Liver (tissue), 9 donors: Measurements from ENCODE around the gene CPSF3. TPM values are rescaled to one million over a fixed set of nuclear protein-coding genes. Genes with fewer than 3 reads are reported as not detected.

ENCODE experiments used
- DNase-seq: peaks from one replicate; pipeline ENCODE4 v3.0.0-alpha.2; 2017; ENCODE audit warnings: low spot score
- H3K27ac ChIP-seq, 2 donors: one replicate each; pipeline ENCODE4 v1.7.0; 2013; ENCODE audit warnings: inconsistent platforms in 2 of 2, low read length in 2 of 2, control low read depth in 1 of 2, low read depth in 1 of 2, mild to moderate bottlenecking in 1 of 2
- H3K27me3 ChIP-seq, 4 donors: one replicate each; pipeline versions ENCODE4 v1.6.1 to v1.7.0; 2013; ENCODE audit warnings: low read length in 3 of 4, inconsistent platforms in 1 of 4, mild to moderate bottlenecking in 1 of 4, moderate library complexity in 1 of 4; ENCODE audit not compliant: control insufficient read depth in 4 of 4, insufficient read depth in 4 of 4
- H3K36me3 ChIP-seq, 4 donors: one replicate each; pipeline versions ENCODE4 v1.6.1 to v1.7.0; 2013; ENCODE audit warnings: low read length in 3 of 4, mild to moderate bottlenecking in 3 of 4, low read depth in 1 of 4, moderate library complexity in 1 of 4; ENCODE audit not compliant: control insufficient read depth in 4 of 4, insufficient read depth in 3 of 4
- H3K4me1 ChIP-seq, 4 donors: one replicate each; pipeline versions ENCODE4 v1.6.1 to v1.7.0; 2013; ENCODE audit warnings: low read length in 3 of 4, mild to moderate bottlenecking in 3 of 4, moderate library complexity in 1 of 4; ENCODE audit not compliant: control insufficient read depth in 4 of 4, insufficient read depth in 4 of 4
- H3K4me3 ChIP-seq, 3 donors: one replicate each; pipeline versions ENCODE4 v1.6.1 to v1.7.0; 2013; ENCODE audit warnings: low read length in 3 of 3, control low read depth in 1 of 3, low read depth in 1 of 3, mild to moderate bottlenecking in 1 of 3
- H3K9ac ChIP-seq, 2 donors: one replicate each; pipeline ENCODE4 v1.7.0; 2013; ENCODE audit warnings: low read length in 2 of 2, mild to moderate bottlenecking in 2 of 2, moderate library complexity in 2 of 2, control low read depth in 1 of 2, low read depth in 1 of 2
- H3K9me3 ChIP-seq, 4 donors: one replicate each; pipeline versions ENCODE4 v1.6.1 to v1.7.0; 2013; ENCODE audit warnings: low read length in 3 of 4; ENCODE audit not compliant: control insufficient read depth in 4 of 4
- ATF3 ChIP-seq: IDR thresholded peaks from 2 replicates; pipeline ENCODE4 v1.6.1; 2016; ENCODE audit warnings: antibody characterized with exemption
- CTCF ChIP-seq: fragments of 150-350 bp; IDR thresholded peaks from 2 replicates; pipeline ENCODE4 v1.5.1; 2017; ENCODE audit warnings: improper control_type of control experiment, low read depth, low read length; ENCODE audit not compliant: missing input control
- EGR1 ChIP-seq, 2 donors: IDR thresholded peaks; 2 replicates each; pipeline ENCODE4 v1.6.1; 2016 to 2018; ENCODE audit warnings: antibody characterized with exemption in 2 of 2, low read depth in 2 of 2
- FOXA1 ChIP-seq: IDR thresholded peaks from 2 replicates; pipeline ENCODE4 v1.6.1; 2016; ENCODE audit warnings: antibody characterized with exemption
- FOXA2 ChIP-seq: IDR thresholded peaks from 2 replicates; pipeline ENCODE4 v1.6.1; 2016; ENCODE audit warnings: antibody characterized with exemption
- HNF4A ChIP-seq, 2 donors: conservative IDR thresholded peaks; 2 replicates each; pipeline ENCODE4 v1.6.1; 2016; ENCODE audit warnings: antibody characterized with exemption in 2 of 2, mild to moderate bottlenecking in 2 of 2
- HNF4G ChIP-seq: IDR thresholded peaks from 2 replicates; pipeline ENCODE4 v1.6.1; 2016; ENCODE audit warnings: antibody characterized with exemption
- JUND ChIP-seq, 2 donors: IDR thresholded peaks; 2 replicates each; pipeline ENCODE4 v1.6.1; 2016; ENCODE audit warnings: antibody characterized with exemption in 2 of 2
- MAX ChIP-seq: IDR thresholded peaks from 2 replicates; pipeline ENCODE4 v1.6.1; 2016; ENCODE audit warnings: antibody characterized with exemption
- NR2F2 ChIP-seq: IDR thresholded peaks from 2 replicates; pipeline ENCODE4 v1.6.1; 2016; ENCODE audit warnings: antibody characterized with exemption
- RAD21 ChIP-seq, 2 donors: IDR thresholded peaks; 2 replicates each; pipeline ENCODE4 v1.6.1; 2016; ENCODE audit warnings: antibody characterized with exemption in 2 of 2, mild to moderate bottlenecking in 2 of 2
- REST ChIP-seq: IDR thresholded peaks from 2 replicates; pipeline ENCODE4 v1.6.1; 2016; ENCODE audit warnings: antibody characterized with exemption, mild to moderate bottlenecking
- RXRA ChIP-seq, 2 donors: IDR thresholded peaks; 2 replicates each; pipeline ENCODE4 v1.6.1; 2017 to 2018; ENCODE audit warnings: antibody characterized with exemption in 2 of 2, mild to moderate bottlenecking in 1 of 2
- SP1 ChIP-seq: IDR thresholded peaks from 2 replicates; pipeline ENCODE4 v1.6.1; 2018; ENCODE audit warnings: antibody characterized with exemption, mild to moderate bottlenecking
- TAF1 ChIP-seq: conservative IDR thresholded peaks from 2 replicates; pipeline ENCODE4 v1.6.1; 2016; ENCODE audit warnings: antibody characterized with exemption, mild to moderate bottlenecking
- YY1 ChIP-seq: IDR thresholded peaks from 2 replicates; pipeline ENCODE4 v1.6.1; 2016; ENCODE audit warnings: antibody characterized with exemption, mild to moderate bottlenecking
- ZBTB33 ChIP-seq: IDR thresholded peaks from 2 replicates; pipeline ENCODE4 v1.6.1; 2016; ENCODE audit warnings: antibody characterized with exemption
- WGBS: extraction: QIAGEN DNeasy Blood & Tissue Kit; methylation state at CpG from one replicate; pipeline ENCODE4 v1.1.7; 2013; 5-methylcytosine and 5-hydroxymethylcytosine counted together
- polyA plus RNA-seq, 2 donors: library from polyadenylated mRNA; stranded (reverse) in 1 of 2; unstranded in 1 of 2; fragments of 200-250 nt in 1 of 2; fragments of >200 nt in 1 of 2; fragmentation: Nextera tagmentation in 1 of 2; extraction: Ambion mirVana in 1 of 2; gene quantifications; one replicate each; pipeline versions ENCODE4 v1.2.1 to v1.2.3, GENCODE V29; 2013 to 2015
- total RNA-seq, 2 donors: library from RNA; depleted of rRNA; stranded (reverse); fragments of >200 nt; gene quantifications; one replicate each; pipeline ENCODE4 v1.2.3, GENCODE V29; 2014
- donor health status: healthy.
- donor health status: healthy.
- donor health status: healthy.
- donor health status: healthy.
- donor health status: healthy.

Gene CPSF3
- total and polyA plus RNA-seq, 4 donors = 8.7 to 32.2 (median 16.9) TPM

GRCh38 chr2:9375857-9376428, 47.5 kb upstream of the CPSF3 start:
- no peak for DNase-seq
- TF ChIP-seq ZBTB33 (no peak), REST (no peak), ATF3 (no peak), TAF1 (no peak), YY1 (no peak)
- Histone ChIP-seq H3K27me3 (no peaks in the 10 kb centered on the region), H3K9me3 (no peaks in the 10 kb centered on the region), H3K27ac (no peak overlapping the region), H3K4me3 (no peak overlapping the region), H3K9ac (no peak overlapping the region), H3K4me1 (no peaks in the 10 kb centered on the region), H3K36me3 (no peaks in the 10 kb centered on the region)
- 91% methylated on average over 4 of the region's 4 CpGs for WGBS

GRCh38 chr2:9377461-9378097, 45.9 kb upstream of the CPSF3 start:
- no peak for DNase-seq
- Histone ChIP-seq H3K9me3 (no peaks in the 10 kb centered on the region), H3K4me3 (no peak overlapping the region), H3K27ac (no peak overlapping the region), H3K36me3 (no peaks in the 10 kb centered on the region), H3K4me1 (no peaks in the 10 kb centered on the region), H3K27me3 (no peaks in the 10 kb centered on the region), H3K9ac (no peak overlapping the region)
- TF ChIP-seq REST (no peak), SP1 (no peak), ZBTB33 (no peak), RXRA (IDR thresholded peaks at IDR 0.05) (no peak), FOXA2 (no peak), HNF4G (no peak), CTCF (no peak), JUND (IDR thresholded peaks at IDR 0.05) (no peak), NR2F2 (no peak), MAX (no peak), HNF4A (conservative IDR thresholded peaks at IDR 0.05) (no peak), ATF3 (no peak), TAF1 (no peak), RAD21 (IDR thresholded peaks at IDR 0.05) (no peak), EGR1 (IDR thresholded peaks at IDR 0.05; ENCODE audit: low read depth in 2 of 2) (no peak), FOXA1 (no peak)
- WGBS = 80% methylated on average over 9 of the region's 9 CpGs
